ENCODE data around the gene TOM1.

TOM1 gene

GRCh38 chr22:35307892-35308291 is 8.2 kb downstream of the TOM1 start:
- no peak for DNase-seq

- no peak for DNase-seq
These were observed 8.9 kb downstream of the TOM1 start for GRCh38 chr22:35308480-35309021.

GRCh38 chr22:35310556-35311550 is 11.2 kb downstream of the TOM1 start:
- DNase-seq = no peak

GRCh38 chr22:35311551-35311999 is 11.9 kb downstream of the TOM1 start:
- DNase-seq = no peak

- no peak for DNase-seq
These were observed 12.7 kb downstream of the TOM1 start for GRCh38 chr22:35312198-35313059.

- no peak for DNase-seq
These were observed 13.8 kb downstream of the TOM1 start for GRCh38 chr22:35313311-35314121.

GRCh38 chr22:35314161-35314942 is 14.7 kb downstream of the TOM1 start:
- DNase-seq = no peak

- DNase-seq = no peak
These were observed 15.6 kb downstream of the TOM1 start for GRCh38 chr22:35315141-35315854.

GRCh38 chr22:35315855-35316745 is 16.4 kb downstream of the TOM1 start:
- DNase-seq = peak; percentile 9

GRCh38 chr22:35316751-35317150 is 17.1 kb downstream of the TOM1 start:
- no peak for DNase-seq

- no peak for DNase-seq
These were observed 18.1 kb downstream of the TOM1 start for GRCh38 chr22:35317680-35318290.

- no peak for DNase-seq
These were observed 18.9 kb downstream of the TOM1 start for GRCh38 chr22:35318346-35319215.

GRCh38 chr22:35319244-35319985 is 19.7 kb downstream of the TOM1 start:
- no peak for DNase-seq

GRCh38 chr22:35322126-35322525 is 22.4 kb downstream of the TOM1 start:
- no peak for DNase-seq

GRCh38 chr22:35322893-35323292 is 23.2 kb downstream of the TOM1 start:
- no peak for DNase-seq

GRCh38 chr22:35323305-35323704 is 23.6 kb downstream of the TOM1 start:
- DNase-seq = no peak

GRCh38 chr22:35324067-35324466 is 24.4 kb downstream of the TOM1 start:
- no peak for DNase-seq

- no peak for DNase-seq
These were observed 25.1 kb downstream of the TOM1 start for GRCh38 chr22:35324762-35325161.
